Activated CD8-positive, alpha-beta memory T cell treated with anti-CD3 and anti-CD28 coated beads, Interleukin-2, amount 50 U/mL, for 4 hours (primary cell): ENCODE data around the gene HS3ST2.
A peak's percentile ranks its signal among the peaks of the same experiment; 100 is the strongest.
"Not testable (repeated sequence)": the region's sequence is repeated elsewhere in the genome, so short reads cannot be mapped to it uniquely, and the experiment has no call there.

Source experiments
- DNase-seq: peaks from one replicate; pipeline ENCODE4 v3.0.0-alpha.2; 2020

The HS3ST2 gene

GRCh38 chr16:22885951-22886350, 72.0 kb downstream of the HS3ST2 start:
- DNase-seq, result no peak

- no peak for DNase-seq
Measured at GRCh38 chr16:22886927-22887326, 73.0 kb downstream of the HS3ST2 start.

GRCh38 chr16:22887445-22887844, 73.5 kb downstream of the HS3ST2 start:
- DNase-seq, result no peak

- no peak for DNase-seq
Measured at GRCh38 chr16:22888791-22889190, 74.8 kb downstream of the HS3ST2 start.

GRCh38 chr16:22890976-22891375, 77.0 kb downstream of the HS3ST2 start:
- no peak for DNase-seq

GRCh38 chr16:22897184-22897583, 83.2 kb downstream of the HS3ST2 start:
- DNase-seq, result no peak

- no peak for DNase-seq
Measured at GRCh38 chr16:22898131-22898530, 84.2 kb downstream of the HS3ST2 start.

GRCh38 chr16:22898874-22899348, 84.9 kb downstream of the HS3ST2 start:
- peak; percentile 32 for DNase-seq

- not testable (repeated sequence) for DNase-seq
Measured at GRCh38 chr16:22899567-22899966, 85.6 kb downstream of the HS3ST2 start.

- DNase-seq, result no peak
Measured at GRCh38 chr16:22900863-22901262, 86.9 kb downstream of the HS3ST2 start.

GRCh38 chr16:22901563-22901962, 87.6 kb downstream of the HS3ST2 start:
- no peak for DNase-seq

GRCh38 chr16:22903716-22904115, 89.8 kb downstream of the HS3ST2 start:
- DNase-seq, result no peak

GRCh38 chr16:22912654-22913053, 98.7 kb downstream of the HS3ST2 start:
- DNase-seq, result no peak

- no peak for DNase-seq
Measured at GRCh38 chr16:22915003-22915402, 101.0 kb downstream of the HS3ST2 start.

GRCh38 chr16:22923491-22923890, 109.5 kb downstream of the HS3ST2 start:
- DNase-seq, result no peak

- no peak for DNase-seq
Measured at GRCh38 chr16:22924492-22924891, 110.5 kb downstream of the HS3ST2 start.

- DNase-seq, result no peak
Measured at GRCh38 chr16:22926105-22926751, 112.3 kb downstream of the HS3ST2 start.

GRCh38 chr16:22927306-22927705, 113.3 kb downstream of the HS3ST2 start:
- DNase-seq, result no peak

GRCh38 chr16:22928882-22929435, 115.0 kb downstream of the HS3ST2 start:
- no peak for DNase-seq

- no peak for DNase-seq
Measured at GRCh38 chr16:22929461-22929860, 115.5 kb downstream of the HS3ST2 start.

- DNase-seq, result no peak
Measured at GRCh38 chr16:22932032-22932771, 118.2 kb downstream of the HS3ST2 start.

- DNase-seq, result no peak
Measured at GRCh38 chr16:22933173-22933572, 119.2 kb downstream of the HS3ST2 start.

- no peak for DNase-seq
Measured at GRCh38 chr16:22934786-22935185, 120.8 kb downstream of the HS3ST2 start.

GRCh38 chr16:22937169-22937568, 123.2 kb downstream of the HS3ST2 start:
- no peak for DNase-seq
